ENCODE data around the gene CCDC201.
"Not testable (repeated sequence)": the region's sequence is repeated elsewhere in the genome, so short reads cannot be mapped to it uniquely, and the experiment has no call there.

Gene CCDC201

GRCh38 chr7:45813771-45814170 lies 59.1 kb downstream of the CCDC201 start:
- not testable (repeated sequence) for DNase-seq

- DNase-seq = no peak
These were observed 59.9 kb downstream of the CCDC201 start for GRCh38 chr7:45812946-45813345.

- not testable (repeated sequence) for DNase-seq
These were observed 61.1 kb downstream of the CCDC201 start for GRCh38 chr7:45811652-45812234.

GRCh38 chr7:45810451-45811005 lies 62.4 kb downstream of the CCDC201 start:
- DNase-seq = not testable (repeated sequence)
